Gastrocnemius medialis (tissue), 4 donors: ENCODE measurements around the gene SND1. TPM values are rescaled to one million over a fixed set of nuclear protein-coding genes. Genes with fewer than 3 reads are reported as not detected.

Source experiments
- ATAC-seq, 2 donors: fragments of 150-250 bp; one replicate each; pipeline ENCODE4 v1.9.1; 2016
- DNase-seq, 2 donors: peaks; one replicate each; pipeline ENCODE4 v3.0.0-alpha.2; 2019
- H3K27ac ChIP-seq, 4 donors: fragments of 200-600 bp; sonication (generic); 1 replicate in 1 of 4; 2 replicates in 3 of 4; pipeline ENCODE4 v1.5.1; 2016 to 2018; ENCODE audit warnings: mild to moderate bottlenecking in 2 of 4, moderate library complexity in 1 of 4
- H3K27me3 ChIP-seq, 3 donors: fragments of 200-600 bp; sonication (generic) in 2 of 3; 1 replicate in 1 of 3; 2 replicates in 2 of 3; pipeline versions ENCODE4 v1.5.1 to v1.6.0; 2016 to 2019; ENCODE audit warnings: mild to moderate bottlenecking in 1 of 3, moderate library complexity in 1 of 3
- H3K36me3 ChIP-seq, 2 donors: fragments of 200-600 bp; sonication (generic) in 1 of 2; one replicate each; pipeline ENCODE4 v1.5.1; 2017 to 2018
- H3K4me1 ChIP-seq, 2 donors: fragments of 200-600 bp; sonication (generic) in 1 of 2; one replicate each; pipeline ENCODE4 v1.5.1; 2016 to 2017; ENCODE audit warnings: mild to moderate bottlenecking in 2 of 2
- H3K4me3 ChIP-seq, 4 donors: fragments of 200-600 bp; sonication (generic) in 3 of 4; 1 replicate in 1 of 4; 2 replicates in 3 of 4; pipeline ENCODE4 v1.5.1; 2016 to 2019; ENCODE audit warnings: mild to moderate bottlenecking in 2 of 4
- H3K9me3 ChIP-seq, 3 donors: fragments of 200-600 bp; sonication (generic) in 2 of 3; 1 replicate in 1 of 3; 2 replicates in 2 of 3; pipeline ENCODE4 v1.5.1; 2016 to 2019
- CTCF ChIP-seq, 5 experiments: fragments of 450-650 bp in 3 of 5; fragments of 200-600 bp in 2 of 5; sonication (generic) in 2 of 5; IDR thresholded peaks in 4 of 5; conservative IDR thresholded peaks in 1 of 5; 1 replicate in 4 of 5; 2 replicates in 1 of 5; pipeline ENCODE4 v1.5.1; 2016 to 2019; ENCODE audit warnings: antibody characterized with exemption in 5 of 5, mild to moderate bottlenecking in 3 of 5, moderate library complexity in 3 of 5
- POLR2A ChIP-seq, 2 donors: fragments of 450-650 bp; IDR thresholded peaks; one replicate each; pipeline ENCODE4 v1.6.1; 2017; ENCODE audit warnings: antibody characterized with exemption in 2 of 2, mild to moderate bottlenecking in 2 of 2, moderate library complexity in 2 of 2
- in situ Hi-C, 4 donors: fragments of 200-750 bp; cut with MboI; loops; one replicate each; pipeline versions ENCODE4 v1.15.0 to v1.8.0; 2017; ENCODE audit warnings: low sequenced_read_pairs in 4 of 4
- intact Hi-C: fragments of 100-400 bp; cut with DNase I; formaldehyde crosslinking; loops from one replicate; pipeline ENCODE4 v1.15.1; 2023; ENCODE audit warnings: low total_unique reads
- total RNA-seq, 4 donors: library from RNA; depleted of rRNA; stranded (reverse); fragments of >200 nt; gene quantifications; one replicate each; pipeline versions ENCODE4 v1.1.0 to v1.2.3, GENCODE V29; 2016

SND1 gene
- total RNA-seq, 4 donors from 2014 or later, result 30.4 to 73.0 (median 50.3) TPM

- DNase-seq, result no peak
- no peaks in the 10 kb centered on the region for H3K36me3 ChIP-seq
- intact Hi-C loops, result no loop called here
- TF ChIP-seq CTCF (IDR thresholded peaks at IDR 0.05 in 4 of 5, conservative IDR thresholded peaks at IDR 0.05 in 1 of 5) (no peak), POLR2A (IDR thresholded peaks at IDR 0.05) (no peak)
- in situ Hi-C loops, result no loop called here
- H3K27ac ChIP-seq, result no peak overlapping the region
- H3K4me3 ChIP-seq, result no peak overlapping the region
- H3K4me1 ChIP-seq, result no peaks in the 10 kb centered on the region
- no peaks in the 10 kb centered on the region for H3K27me3 ChIP-seq
- no peaks in the 10 kb centered on the region for H3K9me3 ChIP-seq
- no peak for ATAC-seq
Observed at GRCh38 chr7:127948930-127949329, 296.9 kb downstream of the SND1 start.

- ATAC-seq (no peak), DNase-seq (no peak)
- Histone ChIP-seq H3K27ac (no peak overlapping the region), H3K27me3 (no peaks in the 10 kb centered on the region), H3K4me3 (no peak overlapping the region), H3K4me1 (no peaks in the 10 kb centered on the region), H3K9me3 (no peaks in the 10 kb centered on the region), H3K36me3 (no peaks in the 10 kb centered on the region)
- no peak for TF ChIP-seq POLR2A (IDR thresholded peaks at IDR 0.05)
- TF ChIP-seq CTCF (IDR thresholded peaks at IDR 0.05 in 4 of 5, conservative IDR thresholded peaks at IDR 0.05 in 1 of 5), result no peak
- intact Hi-C loops (loop anchor here (5.0 kb wide), 1 partner anchor 133 kb away; no protein-coding TSS in a partner anchor), in situ Hi-C loops (no loop called here)
Observed at GRCh38 chr7:127949769-127950222, 297.8 kb downstream of the SND1 start.

- DNase-seq (no peak), ATAC-seq (no peak)
- no peak overlapping the region for H3K27ac ChIP-seq
- H3K4me1 ChIP-seq, result no peaks in the 10 kb centered on the region
- no peaks in the 10 kb centered on the region for H3K9me3 ChIP-seq
- H3K4me3 ChIP-seq, result no peak overlapping the region
- TF ChIP-seq CTCF (IDR thresholded peaks at IDR 0.05 in 4 of 5, conservative IDR thresholded peaks at IDR 0.05 in 1 of 5) (no peak), POLR2A (IDR thresholded peaks at IDR 0.05) (no peak)
- no peaks in the 10 kb centered on the region for H3K27me3 ChIP-seq
- no peaks in the 10 kb centered on the region for H3K36me3 ChIP-seq
- intact Hi-C loops (loop anchor here (5.0 kb wide), 1 partner anchor 132 kb away; no protein-coding TSS in a partner anchor), in situ Hi-C loops (no loop called here)
Observed at GRCh38 chr7:127950233-127950935, 298.4 kb downstream of the SND1 start.

GRCh38 chr7:127953423-127954356 lies 301.7 kb downstream of the SND1 start:
- ATAC-seq (no peak), DNase-seq (no peak)
- Histone ChIP-seq H3K4me1 (no peaks in the 10 kb centered on the region), H3K4me3 (no peak overlapping the region), H3K36me3 (no peaks in the 10 kb centered on the region), H3K27ac (no peak overlapping the region), H3K9me3 (no peaks in the 10 kb centered on the region), H3K27me3 (no peaks in the 10 kb centered on the region)
- intact Hi-C loops, result loop anchor here (5.0 kb wide), 1 partner anchor 129 kb away; no protein-coding TSS in a partner anchor
- TF ChIP-seq POLR2A (IDR thresholded peaks at IDR 0.05) (no peak), CTCF (IDR thresholded peaks at IDR 0.05 in 4 of 5, conservative IDR thresholded peaks at IDR 0.05 in 1 of 5) (no peak)
- in situ Hi-C loops, result no loop called here
